K562 (cell line): ENCODE measurements around the gene ANXA4. TPM values are rescaled to one million over a fixed set of nuclear protein-coding genes. Genes with fewer than 3 reads are reported as not detected.

Experiments used
- ATF6 ChIP-seq: sonication (generic); formaldehyde crosslinking; IDR thresholded peaks from 2 replicates; pipeline ENCODE4 v1.4.0; 2020; ENCODE audit warnings: mild to moderate bottlenecking, missing genetic modification reagents
- E2F5 ChIP-seq: sonication (generic); formaldehyde crosslinking; IDR thresholded peaks from 2 replicates; pipeline ENCODE4 v1.8.0; 2022; ENCODE audit warnings: mild to moderate bottlenecking, missing genetic modification reagents
- HDAC8 ChIP-seq: fragments of 450-650 bp; IDR thresholded peaks from 2 replicates; pipeline ENCODE4 v1.6.1; 2016; ENCODE audit warnings: mild to moderate bottlenecking, missing genetic modification characterization, moderate library complexity, missing compliant biosample characterization
- MNT ChIP-seq, 2 experiments: fragments of 450-650 bp; conservative IDR thresholded peaks; 2 replicates each; pipeline ENCODE4 v1.6.1; 2017; ENCODE audit warnings: mild to moderate bottlenecking in 2 of 2, moderate library complexity in 2 of 2
- NCOA6 ChIP-seq: fragments of 450-650 bp; IDR thresholded peaks from 2 replicates; pipeline ENCODE4 v1.6.1; 2017; ENCODE audit warnings: mild to moderate bottlenecking
- NELFE ChIP-seq: IDR thresholded peaks from 2 replicates; pipeline ENCODE4 v1.6.1; 2011; ENCODE audit warnings: mild to moderate bottlenecking; ENCODE audit not compliant: insufficient read depth, insufficient read length
- POLR2B ChIP-seq: fragments of 450-650 bp; IDR thresholded peaks from 2 replicates; pipeline ENCODE4 v1.6.1; 2018; ENCODE audit warnings: low read depth; ENCODE audit not compliant: partially characterized antibody
- PYGO2 ChIP-seq: fragments of 450-650 bp; IDR thresholded peaks from 2 replicates; pipeline ENCODE4 v1.6.1; 2016; ENCODE audit warnings: mild to moderate bottlenecking, missing genetic modification characterization, moderate library complexity, missing compliant biosample characterization
- RBM22 ChIP-seq: fragments of 200-400 bp; formaldehyde crosslinking; IDR thresholded peaks from 2 replicates; pipeline ENCODE4 v1.6.1; 2018; ENCODE audit warnings: low read length, low read depth; ENCODE audit not compliant: poor library complexity, severe bottlenecking
- SAFB2 ChIP-seq: fragments of 200-400 bp; formaldehyde crosslinking; IDR thresholded peaks from 2 replicates; pipeline ENCODE4 v1.6.1; 2018; ENCODE audit warnings: borderline replicate concordance, low read length, low read depth, moderate library complexity; ENCODE audit not compliant: severe bottlenecking
- THAP12 ChIP-seq: fragments of 250-450 bp; sonication (Bioruptor Pico); IDR thresholded peaks from 2 replicates; pipeline ENCODE4 v1.9.0; 2021; ENCODE audit warnings: mild to moderate bottlenecking, inconsistent platforms
- ZBTB1 ChIP-seq: sonication (generic); formaldehyde crosslinking; IDR thresholded peaks from 2 replicates; pipeline ENCODE4 v1.8.1; 2023; ENCODE audit warnings: missing genetic modification reagents, low read depth, mild to moderate bottlenecking, borderline replicate concordance
- ZBTB9 ChIP-seq: fragments of 450-650 bp; formaldehyde crosslinking; IDR thresholded peaks from 2 replicates; pipeline ENCODE4 v1.4.0; 2020; ENCODE audit warnings: mild to moderate bottlenecking, moderate library complexity
- ZNF24 ChIP-seq: fragments of 450-650 bp; IDR thresholded peaks from 2 replicates; pipeline ENCODE4 v1.6.1; 2016
- ZNF282 ChIP-seq: sonication (generic); formaldehyde crosslinking; IDR thresholded peaks from 2 replicates; pipeline ENCODE4 v1.8.1; 2023; ENCODE audit warnings: missing genetic modification reagents
- ZNF511 ChIP-seq: sonication (generic); formaldehyde crosslinking; IDR thresholded peaks from 2 replicates; pipeline ENCODE4 v1.8.0; 2022; ENCODE audit warnings: mild to moderate bottlenecking, missing genetic modification reagents
- ZNF695 ChIP-seq: fragments of 450-650 bp; formaldehyde crosslinking; IDR thresholded peaks from 2 replicates; pipeline ENCODE4 v1.4.0; 2020; ENCODE audit warnings: mild to moderate bottlenecking, moderate library complexity
- polyA plus RNA-seq, 8 experiments: library from polyadenylated mRNA; depleted of rRNA in 4 of 8; stranded (reverse) in 5 of 8; unstranded in 3 of 8; fragments of >200 nt; fragmentation: Nextera tagmentation in 2 of 8; fragmentation: Illumina TruSeq in 1 of 8; extraction: Ambion mirVana in 2 of 8; extraction: Trizol in 1 of 8; gene quantifications; 2 replicates each; pipeline versions ENCODE4 v1.2.1 to v1.2.3, GENCODE V29; 2011 to 2014; ENCODE audit warnings: inconsistent platforms in 1 of 8, missing spikeins in 1 of 8
- total RNA-seq, 7 experiments: library from RNA; depleted of rRNA in 6 of 7; stranded (reverse); fragments of >200 nt in 6 of 7; fragmentation: Illumina TruSeq in 2 of 7; extraction: Trizol in 2 of 7; gene quantifications; 2 replicates each; pipeline versions ENCODE4 v1.2.1 to v1.2.3, GENCODE V29; 2011 to 2021; ENCODE audit warnings: low replicate concordance in 1 of 7

ANXA4 gene
- total and polyA plus RNA-seq, 9 of the 15 experiments (the other 6 are each of a cell fraction or from before 2014, with no cell fraction given), result 3.4 to 13.6 (median 11.6) TPM

- TF ChIP-seq ZNF695 (CRISPR knock-in tag) (no peak), RBM22 (no peak), ZBTB1 (no peak), ZNF511 (CRISPR knock-in tag) (no peak), ZNF282 (CRISPR knock-in tag) (no peak), THAP12 (CRISPR knock-in tag) (0 out of 2 replicates have a peak, but pooled peaks have one; percentile 14), ATF6 (CRISPR knock-in tag) (no peak), NCOA6 (no peak), POLR2B (peak; percentile 46), PYGO2 (tag) (no peak), SAFB2 (no peak), E2F5 (CRISPR knock-in tag) (no peak), MNT (conservative IDR thresholded peaks at IDR 0.05) (peak in 1 of 2 experiments; percentile 75; a peak in 3 of 4 replicates), ZBTB9 (CRISPR knock-in tag) (no peak), HDAC8 (tag) (no peak), NELFE (no peak), ZNF24 (no peak)
Observed at GRCh38 chr2:69741575-69742321, at the start of gene ANXA4 (continued).
